HG03108 (cell line): ENCODE measurements around the gene C7orf25.

Source experiments
- ATAC-seq: cut with Tn5 transposase; IDR thresholded peaks from one replicate; pipeline ENCODE4 v1.9.1; 2021; ENCODE audit warnings: moderate library complexity; ENCODE audit not compliant: unreplicated experiment

C7orf25 gene

GRCh38 chr7:42911454-42912447, at the start of gene C7orf25:
Gene C7orf25, minus strand, starts transcription at chr7:42912070. Its CDS starts 1,170 bp downstream, at chr7:42910900.
- ATAC-seq: peak; percentile 94

- ATAC-seq: no peak
Observed at GRCh38 chr7:42961170-42961569, 49.3 kb upstream of the C7orf25 start.

- ATAC-seq: no peak
Observed at GRCh38 chr7:42960762-42961161, 48.9 kb upstream of the C7orf25 start.

GRCh38 chr7:42959549-42959948, 47.7 kb upstream of the C7orf25 start:
- ATAC-seq: no peak

GRCh38 chr7:42956062-42956461, 44.2 kb upstream of the C7orf25 start:
- ATAC-seq: no peak

GRCh38 chr7:42953994-42954393, 42.1 kb upstream of the C7orf25 start:
- no peak for ATAC-seq

GRCh38 chr7:42952328-42952727, 40.5 kb upstream of the C7orf25 start:
- ATAC-seq: no peak

- ATAC-seq: no peak
Observed at GRCh38 chr7:42950417-42950816, 38.5 kb upstream of the C7orf25 start.

- no peak for ATAC-seq
Observed at GRCh38 chr7:42947521-42947920, 35.7 kb upstream of the C7orf25 start.

GRCh38 chr7:42946627-42946950, 34.7 kb upstream of the C7orf25 start:
- ATAC-seq: no peak

GRCh38 chr7:42945821-42946626, 34.2 kb upstream of the C7orf25 start:
- ATAC-seq: peak; percentile 67

GRCh38 chr7:42940985-42941847, 29.3 kb upstream of the C7orf25 start:
- no peak for ATAC-seq

- ATAC-seq: no peak
Observed at GRCh38 chr7:42939457-42940240, 27.8 kb upstream of the C7orf25 start.

- ATAC-seq: no peak
Observed at GRCh38 chr7:42935861-42936260, 24.0 kb upstream of the C7orf25 start.

- no peak for ATAC-seq
Observed at GRCh38 chr7:42934291-42934690, 22.4 kb upstream of the C7orf25 start.

- ATAC-seq: no peak
Observed at GRCh38 chr7:42932811-42933591, 21.1 kb upstream of the C7orf25 start.

- peak; percentile 99 for ATAC-seq
Observed at GRCh38 chr7:42931834-42932651, 20.2 kb upstream of the C7orf25 start, which contains the start of the genes MRPL32 and PSMA2. Gene MRPL32, plus strand, starts transcription at chr7:42932376. Its CDS starts 11 bp downstream, at chr7:42932387. Gene PSMA2, minus strand, starts transcription at chr7:42932174. Its CDS starts 16 bp downstream, at chr7:42932158.

GRCh38 chr7:42931447-42931833, 19.6 kb upstream of the C7orf25 start:
- no peak for ATAC-seq
